Parathyroid adenoma (tissue), 2 donors: Measurements from ENCODE around the gene ABCC2.

ENCODE experiments used
- H2AFZ ChIP-seq: fragments of 300-600 bp; sonication (generic); one replicate; pipeline ENCODE4 v1.7.0; 2017; ENCODE audit warnings: antibody characterized with exemption, mild to moderate bottlenecking
- H3K27ac ChIP-seq: fragments of 300-600 bp; sonication (generic); one replicate; pipeline ENCODE4 v1.7.0; 2017
- H3K27me3 ChIP-seq: fragments of 300-600 bp; sonication (generic); one replicate; pipeline ENCODE4 v1.7.0; 2017; ENCODE audit warnings: low read length; ENCODE audit not compliant: control insufficient read depth, insufficient read depth
- H3K36me3 ChIP-seq: fragments of 300-600 bp; sonication (generic); one replicate; pipeline ENCODE4 v1.7.0; 2017; ENCODE audit warnings: low read length; ENCODE audit not compliant: control insufficient read depth, insufficient read depth
- H3K4me1 ChIP-seq: fragments of 300-600 bp; sonication (generic); one replicate; pipeline ENCODE4 v1.7.0; 2017; ENCODE audit warnings: control low read depth
- H3K4me2 ChIP-seq: fragments of 300-600 bp; sonication (generic); one replicate; pipeline ENCODE4 v1.7.0; 2017; ENCODE audit warnings: low read length
- H3K4me3 ChIP-seq: fragments of 300-600 bp; sonication (generic); one replicate; pipeline ENCODE4 v1.7.0; 2017; ENCODE audit warnings: low read depth, low read length
- H3K79me2 ChIP-seq: fragments of 300-600 bp; sonication (generic); one replicate; pipeline ENCODE4 v1.7.0; 2017; ENCODE audit warnings: control low read depth
- H3K9ac ChIP-seq: fragments of 300-600 bp; sonication (generic); one replicate; pipeline ENCODE4 v1.7.0; 2017; ENCODE audit warnings: mild to moderate bottlenecking
- H3K9me3 ChIP-seq: fragments of 300-600 bp; sonication (generic); one replicate; pipeline ENCODE4 v1.7.0; 2017; ENCODE audit warnings: low read length; ENCODE audit not compliant: control insufficient read depth
- TF ChIP-seq, protein P1 (sequence below): fragments of 300-600 bp; sonication (generic); IDR thresholded peaks from one replicate; pipeline ENCODE4 v1.7.0; 2017; ENCODE audit warnings: antibody characterized with exemption, mild to moderate bottlenecking
- donor health status: primary hyperparathyroidism.

Gene ABCC2

DNA sequence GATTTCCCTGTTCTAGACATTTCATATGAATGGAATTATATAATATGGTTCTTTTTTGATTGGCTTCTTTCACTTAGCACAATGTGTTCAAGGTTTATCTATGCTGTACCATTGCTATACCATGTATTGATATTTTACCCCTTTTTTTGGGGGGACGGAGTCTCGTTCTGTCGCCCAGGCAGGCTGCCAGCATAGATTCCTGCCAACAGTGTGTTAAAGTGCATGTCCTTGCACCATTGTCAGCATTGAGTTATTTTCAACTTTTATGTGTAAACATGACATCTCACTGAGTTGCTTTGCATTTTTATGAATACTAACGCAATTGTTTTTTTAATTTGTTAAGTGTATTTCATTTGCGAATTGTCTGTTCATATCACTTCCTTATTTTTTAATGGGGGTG is 4.9 kb downstream of the ABCC2 start:
- Histone ChIP-seq H3K27me3 (no peaks in the 10 kb centered on the region), H2AFZ (no peak overlapping the region), H3K9ac (no peak overlapping the region), H3K79me2 (no peaks in the 10 kb centered on the region), H3K4me1 (no peaks in the 10 kb centered on the region), H3K9me3 (no peaks in the 10 kb centered on the region), H3K4me3 (no peak overlapping the region), H3K27ac (no peak overlapping the region), H3K4me2 (no peak overlapping the region), H3K36me3 (no peaks in the 10 kb centered on the region)
- TF ChIP-seq, protein P1, sequence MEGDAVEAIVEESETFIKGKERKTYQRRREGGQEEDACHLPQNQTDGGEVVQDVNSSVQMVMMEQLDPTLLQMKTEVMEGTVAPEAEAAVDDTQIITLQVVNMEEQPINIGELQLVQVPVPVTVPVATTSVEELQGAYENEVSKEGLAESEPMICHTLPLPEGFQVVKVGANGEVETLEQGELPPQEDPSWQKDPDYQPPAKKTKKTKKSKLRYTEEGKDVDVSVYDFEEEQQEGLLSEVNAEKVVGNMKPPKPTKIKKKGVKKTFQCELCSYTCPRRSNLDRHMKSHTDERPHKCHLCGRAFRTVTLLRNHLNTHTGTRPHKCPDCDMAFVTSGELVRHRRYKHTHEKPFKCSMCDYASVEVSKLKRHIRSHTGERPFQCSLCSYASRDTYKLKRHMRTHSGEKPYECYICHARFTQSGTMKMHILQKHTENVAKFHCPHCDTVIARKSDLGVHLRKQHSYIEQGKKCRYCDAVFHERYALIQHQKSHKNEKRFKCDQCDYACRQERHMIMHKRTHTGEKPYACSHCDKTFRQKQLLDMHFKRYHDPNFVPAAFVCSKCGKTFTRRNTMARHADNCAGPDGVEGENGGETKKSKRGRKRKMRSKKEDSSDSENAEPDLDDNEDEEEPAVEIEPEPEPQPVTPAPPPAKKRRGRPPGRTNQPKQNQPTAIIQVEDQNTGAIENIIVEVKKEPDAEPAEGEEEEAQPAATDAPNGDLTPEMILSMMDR: no peak

DNA sequence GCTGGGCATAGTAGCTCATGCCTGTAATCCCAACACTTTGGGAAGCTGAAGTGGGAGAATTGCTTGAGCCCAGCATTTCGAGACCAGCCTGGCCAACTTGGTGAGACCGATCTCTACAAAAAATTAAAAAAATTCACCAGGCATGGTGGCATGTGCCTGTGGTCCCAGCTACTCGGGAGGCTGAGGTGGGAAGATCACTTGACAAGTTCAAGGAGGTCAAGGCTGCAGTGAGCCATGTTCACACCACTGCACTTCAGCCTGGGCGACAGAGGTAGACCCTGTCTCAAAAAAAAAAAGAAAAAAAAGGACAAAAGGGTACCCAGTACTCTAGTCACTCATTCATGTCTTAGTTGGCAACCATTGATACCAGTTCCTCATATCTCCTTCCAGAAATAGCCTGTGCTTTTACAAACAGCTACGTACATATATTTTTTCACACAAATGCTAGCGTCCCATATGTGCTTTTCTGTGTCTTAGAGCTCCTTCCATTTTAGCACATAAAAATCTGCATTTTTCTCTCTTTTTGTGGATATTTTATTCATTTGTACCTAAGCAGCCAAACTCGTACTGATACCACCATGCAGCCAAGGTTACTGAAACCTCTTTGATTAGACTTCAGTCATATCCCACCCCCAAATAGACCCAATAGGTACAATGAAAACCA is 5.5 kb downstream of the ABCC2 start:
- Histone ChIP-seq H3K4me3 (no peak overlapping the region), H3K79me2 (no peaks in the 10 kb centered on the region), H3K4me2 (no peak overlapping the region), H3K36me3 (no peaks in the 10 kb centered on the region), H3K27ac (no peak overlapping the region), H3K9ac (no peak overlapping the region), H3K4me1 (no peaks in the 10 kb centered on the region), H3K27me3 (no peaks in the 10 kb centered on the region), H2AFZ (no peak overlapping the region), H3K9me3 (no peaks in the 10 kb centered on the region)
- TF ChIP-seq, protein P1: no peak

DNA sequence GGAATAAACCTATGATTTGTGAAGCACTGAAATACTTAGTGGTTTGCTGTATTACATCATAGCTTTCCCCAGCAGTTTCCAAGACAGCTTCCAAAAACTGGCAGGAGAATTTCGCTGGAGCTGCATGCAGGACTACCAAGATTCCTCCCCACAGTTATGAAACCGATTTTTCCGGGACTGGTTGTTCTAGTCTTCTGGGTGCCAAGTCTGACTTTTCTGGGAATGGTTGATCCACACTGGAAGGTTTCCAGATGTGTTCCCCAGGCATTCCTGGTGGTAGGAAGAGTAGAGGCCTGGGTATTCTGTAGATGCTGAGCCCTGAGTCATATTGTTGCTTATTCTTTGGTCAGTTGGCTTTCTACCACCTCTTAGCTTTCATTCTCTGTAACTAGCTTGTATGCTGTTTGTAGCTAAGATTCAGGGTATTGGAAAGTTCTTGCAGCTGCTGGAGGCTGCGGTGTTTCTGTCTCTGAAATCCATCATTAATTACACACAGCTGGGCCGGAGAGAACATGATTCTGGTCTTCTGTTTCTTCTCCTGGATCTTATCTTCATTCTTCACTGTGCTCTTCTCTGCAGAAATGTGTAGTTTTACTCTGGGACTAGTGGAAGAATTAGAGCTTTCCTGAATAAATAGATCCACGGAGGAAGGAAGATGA is 6.3 kb downstream of the ABCC2 start:
- Histone ChIP-seq H3K9me3 (no peaks in the 10 kb centered on the region), H3K79me2 (no peaks in the 10 kb centered on the region), H3K27me3 (no peaks in the 10 kb centered on the region), H3K4me3 (no peak overlapping the region), H3K27ac (no peak overlapping the region), H3K4me2 (no peak overlapping the region), H3K36me3 (no peaks in the 10 kb centered on the region), H3K9ac (no peak overlapping the region), H3K4me1 (no peaks in the 10 kb centered on the region), H2AFZ (no peak overlapping the region)
- TF ChIP-seq, protein P1: no peak

DNA sequence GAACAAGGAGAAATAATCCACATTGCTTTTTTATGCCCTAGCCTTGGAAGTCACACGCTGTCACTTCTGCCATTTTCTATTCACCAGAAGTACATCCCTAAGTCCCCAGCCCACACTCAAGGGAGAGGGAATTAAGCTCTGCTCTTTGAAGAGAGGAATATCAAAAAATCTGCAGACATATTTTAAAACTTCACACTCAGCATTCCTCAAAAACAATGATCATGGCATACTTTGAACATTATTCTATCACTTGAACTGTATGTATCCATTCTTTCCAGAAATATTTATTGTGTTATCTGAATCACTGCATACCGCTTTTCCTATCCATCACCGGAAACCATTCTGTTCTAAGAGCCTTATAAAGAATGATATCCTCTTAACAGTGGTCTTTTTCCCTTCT is 9.4 kb downstream of the ABCC2 start:
- no peak overlapping the region for H3K4me3 ChIP-seq
- H3K79me2 ChIP-seq: no peaks in the 10 kb centered on the region
- no peak overlapping the region for H3K4me2 ChIP-seq
- no peaks in the 10 kb centered on the region for H3K27me3 ChIP-seq
- H3K27ac ChIP-seq: no peak overlapping the region
- H2AFZ ChIP-seq: no peak overlapping the region
- H3K36me3 ChIP-seq: no peaks in the 10 kb centered on the region
- no peak overlapping the region for H3K9ac ChIP-seq
- no peaks in the 10 kb centered on the region for H3K4me1 ChIP-seq
- TF ChIP-seq, protein P1: no peak
- H3K9me3 ChIP-seq: no peaks in the 10 kb centered on the region

DNA sequence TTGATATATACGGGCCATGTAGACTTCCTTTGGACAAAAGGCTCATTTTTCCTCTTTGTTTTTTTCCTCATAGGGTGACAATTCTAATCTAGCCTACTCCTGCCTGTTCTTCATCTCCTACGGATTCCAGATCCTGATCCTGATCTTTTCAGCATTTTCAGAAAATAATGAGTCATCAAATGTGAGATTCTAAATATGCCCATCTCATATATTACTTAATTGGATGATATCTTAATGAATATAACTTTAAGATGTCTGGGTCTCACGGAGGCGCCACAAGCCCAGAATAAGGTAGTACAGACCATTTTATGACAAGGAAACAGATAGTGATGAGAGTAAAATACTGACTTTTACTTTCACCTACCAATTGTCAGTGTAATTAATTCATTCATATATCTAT is 11.4 kb downstream of the ABCC2 start:
- no peak overlapping the region for H3K4me3 ChIP-seq
- H3K9ac ChIP-seq: no peak overlapping the region
- TF ChIP-seq, protein P1: no peak
- no peaks in the 10 kb centered on the region for H3K27me3 ChIP-seq
- H3K9me3 ChIP-seq: no peaks in the 10 kb centered on the region
- no peak overlapping the region for H3K27ac ChIP-seq
- no peak overlapping the region for H3K4me2 ChIP-seq
- no peaks in the 10 kb centered on the region for H3K79me2 ChIP-seq
- no peaks in the 10 kb centered on the region for H3K4me1 ChIP-seq
- no peak overlapping the region for H2AFZ ChIP-seq
- no peaks in the 10 kb centered on the region for H3K36me3 ChIP-seq
